ENCODE measurements around the gene NFATC1.

NFATC1 gene

GRCh38 chr18:79438898-79439627 lies 43.3 kb downstream of the NFATC1 start:
- peak in 1 of 2 donors; percentile 12 for DNase-seq (ENCODE audit: low read depth in 1 of 2, low spot score in 1 of 2)

- DNase-seq (ENCODE audit: low read depth in 1 of 2, low spot score in 1 of 2) = no peak
Measured at GRCh38 chr18:79439628-79440023, 43.9 kb downstream of the NFATC1 start.

- no peak for DNase-seq (ENCODE audit: low read depth in 1 of 2, low spot score in 1 of 2)
Measured at GRCh38 chr18:79440316-79441110, 44.8 kb downstream of the NFATC1 start.

- no peak for DNase-seq (ENCODE audit: low read depth in 1 of 2, low spot score in 1 of 2)
Measured at GRCh38 chr18:79441420-79441819, 45.7 kb downstream of the NFATC1 start.

- no peak for DNase-seq (ENCODE audit: low read depth in 1 of 2, low spot score in 1 of 2)
Measured at GRCh38 chr18:79442508-79443221, 46.9 kb downstream of the NFATC1 start.

GRCh38 chr18:79445221-79445620 lies 49.5 kb downstream of the NFATC1 start:
- DNase-seq (ENCODE audit: low read depth in 1 of 2, low spot score in 1 of 2) = no peak

GRCh38 chr18:79445696-79446561 lies 50.2 kb downstream of the NFATC1 start:
- no peak for DNase-seq (ENCODE audit: low read depth in 1 of 2, low spot score in 1 of 2)

GRCh38 chr18:79446931-79447330 lies 51.2 kb downstream of the NFATC1 start:
- no peak for DNase-seq (ENCODE audit: low read depth in 1 of 2, low spot score in 1 of 2)

- no peak for DNase-seq (ENCODE audit: low read depth in 1 of 2, low spot score in 1 of 2)
Measured at GRCh38 chr18:79447703-79448367, 52.1 kb downstream of the NFATC1 start.

GRCh38 chr18:79448621-79449020 lies 52.9 kb downstream of the NFATC1 start:
- no peak for DNase-seq (ENCODE audit: low read depth in 1 of 2, low spot score in 1 of 2)

- no peak for DNase-seq (ENCODE audit: low read depth in 1 of 2, low spot score in 1 of 2)
Measured at GRCh38 chr18:79449551-79450288, 54.0 kb downstream of the NFATC1 start.

GRCh38 chr18:79450289-79451080 lies 54.8 kb downstream of the NFATC1 start:
- DNase-seq (ENCODE audit: low read depth in 1 of 2, low spot score in 1 of 2) = no peak

GRCh38 chr18:79451237-79452125 lies 55.8 kb downstream of the NFATC1 start:
- DNase-seq (ENCODE audit: low read depth in 1 of 2, low spot score in 1 of 2) = no peak

- DNase-seq (ENCODE audit: low read depth in 1 of 2, low spot score in 1 of 2) = no peak
Measured at GRCh38 chr18:79452190-79452990, 56.7 kb downstream of the NFATC1 start.

GRCh38 chr18:79452991-79453645 lies 57.4 kb downstream of the NFATC1 start:
- no peak for DNase-seq (ENCODE audit: low read depth in 1 of 2, low spot score in 1 of 2)

Data from stimulated activated CD4-positive, alpha-beta T cell treated with anti-CD3 and anti-CD28 coated beads, Interleukin-15, amount 100 ng/mL, for 1 hour (primary cell).